ENCODE data around the gene SERPINB6.

DNA sequence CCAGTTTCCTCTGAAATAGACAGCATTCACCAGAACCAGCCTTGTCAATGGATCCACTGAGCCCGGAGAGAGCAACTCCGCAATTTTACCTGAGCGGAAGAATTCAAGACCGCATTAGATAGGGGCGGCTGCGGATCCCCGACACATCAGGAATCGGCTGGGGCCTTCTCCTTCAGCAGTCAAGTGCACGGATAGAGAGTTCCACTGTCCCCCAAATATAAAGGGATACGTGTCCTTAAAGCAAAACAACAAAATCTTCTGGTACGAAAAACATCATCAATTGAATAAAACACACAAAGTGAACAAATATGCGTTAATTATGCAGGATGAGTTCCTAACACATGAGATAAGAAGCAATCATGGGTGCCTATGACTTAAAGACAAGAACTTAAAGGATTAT, 18.3 kb downstream of the SERPINB6 start:
- no peak for TF ChIP-seq CTCF (conservative IDR thresholded peaks at IDR 0.05; ENCODE audit: low read depth, low read length)
- no peak for TF ChIP-seq EZH2 (IDR thresholded peaks at IDR 0.05; ENCODE audit: borderline replicate concordance, low read depth, low read length, poor library complexity, severe bottlenecking)

Measured in A673 (cell line).